ENCODE data around the gene PTOV1. TPM values are rescaled to one million over a fixed set of nuclear protein-coding genes. Genes with fewer than 3 reads are reported as not detected.
"Not testable (repeated sequence)": the region's sequence is repeated elsewhere in the genome, so short reads cannot be mapped to it uniquely, and the experiment has no call there.

The PTOV1 gene
- total and polyA plus RNA-seq, 4 donors: 62.9 to 115 (median 89.4) TPM

- no peaks in the 10 kb centered on the region for H3K27me3 ChIP-seq (ENCODE audit: control insufficient read depth in 3 of 3, insufficient read depth in 3 of 3, low read length in 2 of 3)
- 0% methylated on average over 55 to 57 of the region's 57 CpGs for WGBS, 2 donors
- H3K27ac ChIP-seq (ENCODE audit: low read depth in 1 of 2, low read length in 1 of 2): peak within 1 kb of the TSS; percentile 74 to 95
- ATAC-seq (ENCODE audit: insufficient read depth, low FRiP score) (peak; percentile 84), DNase-seq (peak; percentile 93 to 96 (median 94))
- H3K9me3 ChIP-seq (ENCODE audit: control insufficient read depth in 4 of 4, insufficient read depth in 3 of 4, low read length in 3 of 4): no peaks in the 10 kb centered on the region
- peaks cover 0 to 9% (median 4%) of the 10 kb centered on the region in 4 donors for H3K36me3 ChIP-seq (ENCODE audit: control insufficient read depth in 4 of 4, insufficient read depth in 4 of 4, low read length in 4 of 4)
- no peak for TF ChIP-seq CTCF (IDR thresholded peaks at IDR 0.05; ENCODE audit: control extremely low read depth, extremely low read depth)
- H3K4me3 ChIP-seq: peak within 1 kb of the TSS; percentile 81
- H3K9ac ChIP-seq (ENCODE audit: insufficient read depth in 1 of 2, low read length in 2 of 2): peak within 1 kb of the TSS; percentile 97 to 98
- peaks cover 0 to 9% (median 4%) of the 10 kb centered on the region in 5 donors for H3K4me1 ChIP-seq (ENCODE audit: control insufficient read depth in 5 of 5, insufficient read depth in 5 of 5, low read length in 5 of 5)
Observed at GRCh38 chr19:49817964-49818648, 32.9 kb upstream of the PTOV1 start, which contains the start of gene MED25. TSS of gene MED25 (plus strand) at chr19:49818289. CDS start at chr19:49818342, 53 bp downstream.

- 26 to 38% methylated on average over 16 of the region's 16 CpGs for WGBS, 2 donors
- peak in 1 of 3 donors; percentile 37 for DNase-seq
Observed at GRCh38 chr19:49818649-49819370, 32.1 kb upstream of the PTOV1 start.

GRCh38 chr19:49819452-49820115 is 31.4 kb upstream of the PTOV1 start:
- Histone ChIP-seq H3K27ac (ENCODE audit: low read depth in 1 of 2, low read length in 1 of 2) (peak overlapping the region; percentile 45 to 95), H3K9ac (ENCODE audit: insufficient read depth in 1 of 2, low read length in 2 of 2) (peak overlapping the region; percentile 97 to 98)

More at GRCh38 chr19:49818649-49819370, 32.1 kb upstream of the PTOV1 start:
- no peaks in the 10 kb centered on the region for H3K27me3 ChIP-seq (ENCODE audit: control insufficient read depth in 3 of 3, insufficient read depth in 3 of 3, low read length in 2 of 3)
- H3K9ac ChIP-seq (ENCODE audit: insufficient read depth in 1 of 2, low read length in 2 of 2): peak overlapping the region; percentile 97 to 98
- H3K4me3 ChIP-seq: peak overlapping the region; percentile 81
- H3K27ac ChIP-seq (ENCODE audit: low read depth in 1 of 2, low read length in 1 of 2): peak overlapping the region; percentile 74 to 95
- ATAC-seq (ENCODE audit: insufficient read depth, low FRiP score): no peak
- H3K4me1 ChIP-seq (ENCODE audit: control insufficient read depth in 5 of 5, insufficient read depth in 5 of 5, low read length in 5 of 5): peaks cover 0 to 9% (median 4%) of the 10 kb centered on the region in 5 donors
- no peaks in the 10 kb centered on the region for H3K9me3 ChIP-seq (ENCODE audit: control insufficient read depth in 4 of 4, insufficient read depth in 3 of 4, low read length in 3 of 4)
- no peak for TF ChIP-seq CTCF (IDR thresholded peaks at IDR 0.05; ENCODE audit: control extremely low read depth, extremely low read depth)
- H3K36me3 ChIP-seq (ENCODE audit: control insufficient read depth in 4 of 4, insufficient read depth in 4 of 4, low read length in 4 of 4): peaks cover 0 to 14% (median 9%) of the 10 kb centered on the region in 4 donors

More at GRCh38 chr19:49819452-49820115, 31.4 kb upstream of the PTOV1 start:
- not testable (repeated sequence) for H3K9me3 ChIP-seq (ENCODE audit: control insufficient read depth in 4 of 4, insufficient read depth in 3 of 4, low read length in 3 of 4); H3K4me1 ChIP-seq (ENCODE audit: control insufficient read depth in 5 of 5, insufficient read depth in 5 of 5, low read length in 5 of 5); ATAC-seq (ENCODE audit: insufficient read depth, low FRiP score); H3K27me3 ChIP-seq (ENCODE audit: control insufficient read depth in 3 of 3, insufficient read depth in 3 of 3, low read length in 2 of 3); H3K4me3 ChIP-seq; DNase-seq
- 75 to 89% methylated on average over 7 of the region's 7 CpGs for WGBS, 2 donors
- peaks cover 0 to 17% (median 10%) of the 10 kb centered on the region in 4 donors for H3K36me3 ChIP-seq (ENCODE audit: control insufficient read depth in 4 of 4, insufficient read depth in 4 of 4, low read length in 4 of 4)
